ENCODE measurements around the gene MITF. TPM values are rescaled to one million over a fixed set of nuclear protein-coding genes. Genes with fewer than 3 reads are reported as not detected.

Gene MITF
- total RNA-seq, 1 donor from 2014 or later = 6.0 TPM

DNA sequence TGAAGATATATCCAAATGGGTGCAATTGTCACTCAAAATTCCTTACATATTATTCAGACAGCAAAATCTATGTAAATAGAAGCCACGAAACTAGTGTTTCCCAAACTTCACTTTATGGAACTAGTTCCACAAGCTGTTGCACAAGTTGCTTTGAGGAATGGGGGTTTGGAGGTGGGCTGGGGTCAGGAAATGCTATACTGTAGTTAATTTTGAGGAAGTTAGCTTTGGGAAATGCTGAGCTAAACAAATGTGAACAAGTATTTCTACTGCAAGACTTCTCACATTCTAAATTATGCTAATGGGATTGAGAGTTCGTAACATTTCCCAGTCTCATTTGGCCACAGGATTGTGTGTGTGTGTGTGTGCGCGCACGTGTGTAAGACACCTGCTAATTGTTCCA lies 231.6 kb downstream of the MITF start:
- no peaks in the 10 kb centered on the region for H3K36me3 Mint-ChIP-seq (ENCODE audit: low read depth, unreplicated experiment)
- H3K27ac ChIP-seq (ENCODE audit: low read depth, low read length) = no peak overlapping the region
- FAIRE-seq = no peak
- H2AFZ ChIP-seq (ENCODE audit: low read depth, low read length) = no peak overlapping the region
- H3K27me3 ChIP-seq (ENCODE audit: insufficient read depth, low read length) = no peaks in the 10 kb centered on the region
- no peak for DNase-seq (ENCODE audit: low read depth)
- no peak overlapping the region for H3K9ac ChIP-seq (ENCODE audit: low read length)
- H3K27me3 Mint-ChIP-seq (ENCODE audit: low read depth, unreplicated experiment) = peaks cover 3% of the 10 kb centered on the region
- H3K4me1 Mint-ChIP-seq (ENCODE audit: low read depth, unreplicated experiment) = no peaks in the 10 kb centered on the region
- H3K4me1 ChIP-seq (ENCODE audit: insufficient read depth, low read length) = no peaks in the 10 kb centered on the region
- H3K36me3 ChIP-seq (ENCODE audit: insufficient read depth, low read length) = no peaks in the 10 kb centered on the region
- H3K79me2 ChIP-seq (ENCODE audit: insufficient read depth, low read length) = no peaks in the 10 kb centered on the region
- no peaks in the 10 kb centered on the region for H3K9me3 Mint-ChIP-seq (ENCODE audit: unreplicated experiment)
- H3K9me3 ChIP-seq (ENCODE audit: insufficient read depth, low read depth, low read length) = no peaks in the 10 kb centered on the region
- TF ChIP-seq EZH2 (IDR thresholded peaks at IDR 0.05; ENCODE audit: insufficient read depth, low read length) = no peak
- no peak overlapping the region for H3K27ac Mint-ChIP-seq (ENCODE audit: unreplicated experiment)
- H3K4me3 Mint-ChIP-seq (ENCODE audit: unreplicated experiment) = no peak overlapping the region
- H3K4me3 ChIP-seq (ENCODE audit: insufficient read depth, low read depth, low read length) = no peak overlapping the region
- H3K4me2 ChIP-seq (ENCODE audit: low read length) = no peak overlapping the region
- no peaks in the 10 kb centered on the region for H4K20me1 ChIP-seq (ENCODE audit: insufficient read depth, low read length)

DNA sequence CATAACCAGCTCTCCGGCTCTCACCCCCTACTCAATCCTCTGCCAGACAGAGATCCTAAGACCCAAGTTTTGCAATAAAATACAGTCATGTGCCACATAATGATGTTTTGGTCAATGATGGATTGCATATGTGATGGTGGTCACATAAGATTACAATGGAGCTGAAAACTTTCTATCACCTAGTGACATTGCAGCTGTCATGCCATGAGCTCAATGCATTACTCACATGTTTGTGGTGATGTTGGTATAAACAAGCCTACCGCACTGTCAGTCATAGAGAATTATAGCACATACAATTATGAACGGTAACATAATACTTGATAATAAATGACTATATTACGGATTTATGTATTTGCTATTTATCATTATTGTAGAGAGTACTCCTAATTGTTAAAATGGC lies 233.4 kb downstream of the MITF start:
- Mint-ChIP-seq H3K36me3 (ENCODE audit: low read depth, unreplicated experiment) (no peaks in the 10 kb centered on the region), H3K4me1 (ENCODE audit: low read depth, unreplicated experiment) (no peaks in the 10 kb centered on the region), H3K27me3 (ENCODE audit: low read depth, unreplicated experiment) (peaks cover 3% of the 10 kb centered on the region), H3K27ac (ENCODE audit: unreplicated experiment) (no peak overlapping the region), H3K9me3 (ENCODE audit: unreplicated experiment) (no peaks in the 10 kb centered on the region), H3K4me3 (ENCODE audit: unreplicated experiment) (no peak overlapping the region)
- TF ChIP-seq EZH2 (IDR thresholded peaks at IDR 0.05; ENCODE audit: insufficient read depth, low read length) (no peak), CTCF (IDR thresholded peaks at IDR 0.05; ENCODE audit: insufficient read depth, low read depth, low read length) (no peak)
- no peak overlapping the region for H2AFZ ChIP-seq (ENCODE audit: low read depth, low read length)
- no peaks in the 10 kb centered on the region for H3K27me3 ChIP-seq (ENCODE audit: insufficient read depth, low read length)
- FAIRE-seq (no peak), DNase-seq (ENCODE audit: low read depth) (no peak)
- H3K27ac ChIP-seq (ENCODE audit: low read depth, low read length) = no peak overlapping the region
- no peak overlapping the region for H3K9ac ChIP-seq (ENCODE audit: low read length)
- H3K9me3 ChIP-seq (ENCODE audit: insufficient read depth, low read depth, low read length) = no peaks in the 10 kb centered on the region
- no peaks in the 10 kb centered on the region for H3K79me2 ChIP-seq (ENCODE audit: insufficient read depth, low read length)
- no peak overlapping the region for H3K4me3 ChIP-seq (ENCODE audit: insufficient read depth, low read depth, low read length)
- H3K4me1 ChIP-seq (ENCODE audit: insufficient read depth, low read length) = no peaks in the 10 kb centered on the region
- no peaks in the 10 kb centered on the region for H3K36me3 ChIP-seq (ENCODE audit: insufficient read depth, low read length)
- no peaks in the 10 kb centered on the region for H4K20me1 ChIP-seq (ENCODE audit: insufficient read depth, low read length)
- H3K4me2 ChIP-seq (ENCODE audit: low read length) = no peak overlapping the region

GRCh38 chr3:69976021-69976420 lies 236.8 kb downstream of the MITF start:
- H3K27me3 Mint-ChIP-seq (ENCODE audit: low read depth, unreplicated experiment) = peaks cover 3% of the 10 kb centered on the region
- Histone ChIP-seq H3K9me3 (ENCODE audit: insufficient read depth, low read depth, low read length) (no peaks in the 10 kb centered on the region), H4K20me1 (ENCODE audit: insufficient read depth, low read length) (no peaks in the 10 kb centered on the region), H3K79me2 (ENCODE audit: insufficient read depth, low read length) (no peaks in the 10 kb centered on the region), H3K27me3 (ENCODE audit: insufficient read depth, low read length) (no peaks in the 10 kb centered on the region), H3K9ac (ENCODE audit: low read length) (no peak overlapping the region), H3K4me3 (ENCODE audit: insufficient read depth, low read depth, low read length) (no peak overlapping the region), H3K4me2 (ENCODE audit: low read length) (no peak overlapping the region), H3K27ac (ENCODE audit: low read depth, low read length) (no peak overlapping the region), H3K4me1 (ENCODE audit: insufficient read depth, low read length) (no peaks in the 10 kb centered on the region), H2AFZ (ENCODE audit: low read depth, low read length) (no peak overlapping the region), H3K36me3 (ENCODE audit: insufficient read depth, low read length) (no peaks in the 10 kb centered on the region)
- TF ChIP-seq EZH2 (IDR thresholded peaks at IDR 0.05; ENCODE audit: insufficient read depth, low read length) (no peak), CTCF (IDR thresholded peaks at IDR 0.05; ENCODE audit: insufficient read depth, low read depth, low read length) (no peak)
- peaks cover 2% of the 10 kb centered on the region for H3K36me3 Mint-ChIP-seq (ENCODE audit: low read depth, unreplicated experiment)
- no peak for DNase-seq (ENCODE audit: low read depth)
- no peaks in the 10 kb centered on the region for H3K4me1 Mint-ChIP-seq (ENCODE audit: low read depth, unreplicated experiment)
- peaks cover 6% of the 10 kb centered on the region for H3K9me3 Mint-ChIP-seq (ENCODE audit: unreplicated experiment)
- no peak overlapping the region for H3K27ac Mint-ChIP-seq (ENCODE audit: unreplicated experiment)
- no peak overlapping the region for H3K4me3 Mint-ChIP-seq (ENCODE audit: unreplicated experiment)
- FAIRE-seq = no peak
